GM12874 (cell line): ENCODE measurements around the gene EFL1.

Source experiments
- CTCF ChIP-seq: IDR thresholded peaks from 2 replicates; pipeline ENCODE4 v1.5.1; 2011; ENCODE audit warnings: low read depth, mild to moderate bottlenecking, control low read depth, low read length, moderate library complexity; ENCODE audit not compliant: insufficient read depth

EFL1 gene

GRCh38 chr15:82129149-82129692, 133.3 kb downstream of the EFL1 start:
- no peak for TF ChIP-seq CTCF

- TF ChIP-seq CTCF: no peak
Observed at GRCh38 chr15:82128401-82129148, 134.0 kb downstream of the EFL1 start.

- TF ChIP-seq CTCF: no peak
Observed at GRCh38 chr15:82127581-82127980, 135.0 kb downstream of the EFL1 start.

GRCh38 chr15:82126346-82126745, 136.2 kb downstream of the EFL1 start:
- no peak for TF ChIP-seq CTCF

GRCh38 chr15:82124331-82125263, 137.9 kb downstream of the EFL1 start:
- TF ChIP-seq CTCF: no peak

GRCh38 chr15:82122746-82123400, 139.7 kb downstream of the EFL1 start:
- no peak for TF ChIP-seq CTCF

GRCh38 chr15:82118040-82118439, 144.5 kb downstream of the EFL1 start:
- no peak for TF ChIP-seq CTCF
